HEK293T (cell line): Measurements from ENCODE around the gene HDAC9.

Experiments used
- CTBP1 ChIP-seq: fragments of 450-650 bp; IDR thresholded peaks from 2 replicates; pipeline ENCODE4 v1.6.1; 2016; ENCODE audit warnings: borderline replicate concordance
- FOXA1 ChIP-seq: fragments of 450-650 bp; IDR thresholded peaks from 2 replicates; pipeline ENCODE4 v1.6.1; 2016; ENCODE audit warnings: mild to moderate bottlenecking
- FOXK2 ChIP-seq: fragments of 450-650 bp; IDR thresholded peaks from 2 replicates; pipeline ENCODE4 v1.6.1; 2016; ENCODE audit warnings: mild to moderate bottlenecking
- FOXM1 ChIP-seq: fragments of 450-650 bp; IDR thresholded peaks from 2 replicates; pipeline ENCODE4 v1.6.1; 2017; ENCODE audit warnings: mild to moderate bottlenecking, borderline replicate concordance
- HDGF ChIP-seq: fragments of 450-650 bp; IDR thresholded peaks from 2 replicates; pipeline ENCODE4 v1.6.1; 2017; ENCODE audit warnings: antibody characterized with exemption, borderline replicate concordance

- TF ChIP-seq FOXA1: no peak
- TF ChIP-seq FOXM1: no peak
- no peak for TF ChIP-seq HDGF
- no peak for TF ChIP-seq CTBP1
- no peak for TF ChIP-seq FOXK2
These were observed 36.7 kb upstream of the HDAC9 start for GRCh38 chr7:18458830-18459229.
